ENCODE measurements around the gene EXOSC10. TPM values are rescaled to one million over a fixed set of nuclear protein-coding genes. Genes with fewer than 3 reads are reported as not detected.

EXOSC10 gene
- total and polyA plus RNA-seq, 2 experiments from 2014 or later = 55.5 to 72.9 TPM

- TF ChIP-seq ZNF462 (CRISPR knock-in tag; IDR thresholded peaks at IDR 0.05) (no peak), CREB1 (CRISPR knock-in tag; IDR thresholded peaks at IDR 0.05; ENCODE audit: low read depth) (no peak)
Measured at GRCh38 chr1:11125931-11126330, 26.3 kb upstream of the EXOSC10 start (continued).

GRCh38 chr1:11124965-11125364 is 25.3 kb upstream of the EXOSC10 start:
- no peaks in the 10 kb centered on the region for H3K4me1 Mint-ChIP-seq
- Histone ChIP-seq H3F3A (replicated peaks; ENCODE audit: low read depth) (no peaks in the 10 kb centered on the region), H3K36me3 (ENCODE audit: insufficient read depth) (peaks cover 59% of the 10 kb centered on the region), H3K79me2 (replicated peaks; ENCODE audit: insufficient read depth) (no peaks in the 10 kb centered on the region), H2AFZ (no peak overlapping the region), H3K9me2 (ENCODE audit: insufficient read depth) (no peaks in the 10 kb centered on the region), H3K4me3 (no peak overlapping the region), H3K27ac (ENCODE audit: low read depth) (no peak overlapping the region), H4K20me1 (replicated peaks; ENCODE audit: insufficient read depth) (peaks cover 8% of the 10 kb centered on the region), H3K27me3 (ENCODE audit: insufficient read depth) (no peaks in the 10 kb centered on the region), H3K4me2 (no peak overlapping the region), H3K4me1 (ENCODE audit: insufficient read depth) (no peaks in the 10 kb centered on the region)
- no peak overlapping the region for H3K27ac Mint-ChIP-seq
- peaks cover 70% of the 10 kb centered on the region for H3K36me3 Mint-ChIP-seq (ENCODE audit: low read depth)
- ATAC-seq (no peak), DNase-seq (ENCODE audit: low spot score) (no peak)
- H3K4me3 Mint-ChIP-seq = no peak overlapping the region
- peaks cover 2% of the 10 kb centered on the region for H3K27me3 Mint-ChIP-seq (ENCODE audit: insufficient read depth, low read depth, poor library complexity)
- H3K9me3 Mint-ChIP-seq = no peaks in the 10 kb centered on the region
- TF ChIP-seq POLR2AphosphoS5 (IDR thresholded peaks at IDR 0.05; ENCODE audit: low read depth) (no peak), ETS1 (IDR thresholded peaks at IDR 0.05) (no peak), EZH2phosphoT487 (IDR thresholded peaks at IDR 0.05; ENCODE audit: unreplicated experiment) (no peak), ZNF462 (CRISPR knock-in tag; IDR thresholded peaks at IDR 0.05) (no peak), NANOG (IDR thresholded peaks at IDR 0.05; ENCODE audit: borderline replicate concordance) (no peak), JUNB (IDR thresholded peaks at IDR 0.05; ENCODE audit: unreplicated experiment) (no peak), CREB1 (CRISPR knock-in tag; IDR thresholded peaks at IDR 0.05; ENCODE audit: low read depth) (no peak), EZH2 (IDR thresholded peaks at IDR 0.05; ENCODE audit: low read depth, unreplicated experiment) (no peak), ZNF114 (CRISPR knock-in tag; IDR thresholded peaks at IDR 0.05) (no peak)
